ENCODE data around the gene RUNDC3A. TPM values are rescaled to one million over a fixed set of nuclear protein-coding genes. Genes with fewer than 3 reads are reported as not detected.

RUNDC3A gene
- total and polyA plus RNA-seq, 2 of the 13 experiments (the other 11 are each of a cell fraction or from before 2014, with no cell fraction given) = 0.25 TPM; not detected in 1

- TF ChIP-seq ZNF770 (CRISPR knock-in tag; IDR thresholded peaks at IDR 0.05) = 0 out of 2 replicates have a peak, but pooled peaks have one; percentile 31
- TF ChIP-seq MAFK (conservative IDR thresholded peaks at IDR 0.05 in 1 of 2, IDR thresholded peaks at IDR 0.05 in 1 of 2; ENCODE audit: low read length in 2 of 2) = no peak
- no peak for TF ChIP-seq REST (IDR thresholded peaks at IDR 0.05; ENCODE audit: borderline replicate concordance in 1 of 2, low read depth in 1 of 2, low read length in 2 of 2)
- TF ChIP-seq KAT8 (CRISPR knock-in tag; IDR thresholded peaks at IDR 0.05) = peak; percentile 56; the same call in 1 of the 2 replicates
- peak; percentile 74 for TF ChIP-seq BHLHE40 (IDR thresholded peaks at IDR 0.05; ENCODE audit: low read length)
- no peak for TF ChIP-seq EZH2 (conservative IDR thresholded peaks at IDR 0.05; ENCODE audit: low read depth, low read length)
- TF ChIP-seq CBFB (CRISPR knock-in tag; IDR thresholded peaks at IDR 0.05) = no peak
- TF ChIP-seq ZNF564 (CRISPR knock-in tag; IDR thresholded peaks at IDR 0.05) = no peak
- peak; percentile 48; the same call in 1 of the 2 replicates for TF ChIP-seq PHF20 (CRISPR knock-in tag; IDR thresholded peaks at IDR 0.05)
- no peak for TF ChIP-seq NR3C1 (CRISPR knock-in tag; IDR thresholded peaks at IDR 0.05)
- no peak for TF ChIP-seq ZSCAN22 (CRISPR knock-in tag; IDR thresholded peaks at IDR 0.05)
- no peak; the same call in 1 of the 2 replicates for TF ChIP-seq NR0B2 (CRISPR knock-in tag; IDR thresholded peaks at IDR 0.05)
- TF ChIP-seq CBX5 (CRISPR knock-in tag; IDR thresholded peaks at IDR 0.05; ENCODE audit: borderline replicate concordance) = no peak
- no peak for TF ChIP-seq ARID2 (CRISPR knock-in tag; IDR thresholded peaks at IDR 0.05; ENCODE audit: borderline replicate concordance)
- peak; percentile 73; the same call in 1 of the 2 replicates for TF ChIP-seq KDM5B (CRISPR knock-in tag; IDR thresholded peaks at IDR 0.05; ENCODE audit: borderline replicate concordance)
- no peak for TF ChIP-seq PAWR (CRISPR knock-in tag; IDR thresholded peaks at IDR 0.05; ENCODE audit: borderline replicate concordance)
- peak; percentile 36 for TF ChIP-seq ZBTB38 (CRISPR knock-in tag; IDR thresholded peaks at IDR 0.05)
- TF ChIP-seq FOXC1 (CRISPR knock-in tag; IDR thresholded peaks at IDR 0.05; ENCODE audit: borderline replicate concordance) = no peak
- TF ChIP-seq ZNF446 (CRISPR knock-in tag; IDR thresholded peaks at IDR 0.05) = no peak
- no peak for TF ChIP-seq SMAD3 (CRISPR knock-in tag; IDR thresholded peaks at IDR 0.05)
- no peak for TF ChIP-seq SOX6 (IDR thresholded peaks at IDR 0.05)
- TF ChIP-seq SOX6 (CRISPR knock-in tag; IDR thresholded peaks at IDR 0.05) = 0 out of 2 replicates have a peak, but pooled peaks have one; percentile 17
- no peak for TF ChIP-seq KDM5A (IDR thresholded peaks at IDR 0.05; ENCODE audit: borderline replicate concordance, low read length)
- no peak for TF ChIP-seq ZNF34 (CRISPR knock-in tag; IDR thresholded peaks at IDR 0.05; ENCODE audit: borderline replicate concordance)
These were observed 46.5 kb downstream of the RUNDC3A start (continued) for GRCh38 chr17:44354582-44355561.
